HCT116 (cell line): ENCODE measurements around the gene ACP7.

Experiments
- CEBPB ChIP-seq: IDR thresholded peaks from 2 replicates; pipeline ENCODE4 v1.6.1; 2012; ENCODE audit warnings: low read depth
- CTCF ChIP-seq, 3 experiments: fragments of 200-600 bp in 1 of 3; sonication (generic) in 1 of 3; IDR thresholded peaks in 2 of 3; conservative IDR thresholded peaks in 1 of 3; 2 replicates each; pipeline ENCODE4 v1.5.1; 2012 to 2017; ENCODE audit warnings: low read depth in 2 of 3, low read length in 2 of 3, antibody characterized with exemption in 1 of 3, borderline replicate concordance in 1 of 3, control low read depth in 1 of 3, mild to moderate bottlenecking in 1 of 3, mixed read lengths in 1 of 3, mixed run types in 1 of 3, moderate library complexity in 1 of 3; ENCODE audit not compliant: insufficient read depth in 1 of 3
- EZH2 ChIP-seq: fragments of 200-600 bp; sonication (generic); IDR thresholded peaks from 2 replicates; pipeline ENCODE4 v1.6.1; 2017; ENCODE audit warnings: antibody characterized with exemption, mixed run types
- EZH2phosphoT487 ChIP-seq: fragments of 200-600 bp; IDR thresholded peaks from 2 replicates; pipeline ENCODE4 v1.6.1; 2018; ENCODE audit warnings: antibody characterized with exemption, borderline replicate concordance
- JUND ChIP-seq: IDR thresholded peaks from 2 replicates; pipeline ENCODE4 v1.6.1; 2012
- SP1 ChIP-seq: IDR thresholded peaks from 2 replicates; pipeline ENCODE4 v1.6.1; 2012; ENCODE audit warnings: low read depth
- TF ChIP-seq, protein P1 (sequence below): IDR thresholded peaks from 2 replicates; pipeline ENCODE4 v1.6.1; 2011; ENCODE audit warnings: mild to moderate bottlenecking, low read length, moderate library complexity; ENCODE audit not compliant: insufficient replicate concordance; ENCODE audit errors: extremely low read depth
- TF ChIP-seq, protein P2 (sequence below): IDR thresholded peaks from 2 replicates; pipeline ENCODE4 v1.6.1; 2012; ENCODE audit warnings: low read depth

DNA sequence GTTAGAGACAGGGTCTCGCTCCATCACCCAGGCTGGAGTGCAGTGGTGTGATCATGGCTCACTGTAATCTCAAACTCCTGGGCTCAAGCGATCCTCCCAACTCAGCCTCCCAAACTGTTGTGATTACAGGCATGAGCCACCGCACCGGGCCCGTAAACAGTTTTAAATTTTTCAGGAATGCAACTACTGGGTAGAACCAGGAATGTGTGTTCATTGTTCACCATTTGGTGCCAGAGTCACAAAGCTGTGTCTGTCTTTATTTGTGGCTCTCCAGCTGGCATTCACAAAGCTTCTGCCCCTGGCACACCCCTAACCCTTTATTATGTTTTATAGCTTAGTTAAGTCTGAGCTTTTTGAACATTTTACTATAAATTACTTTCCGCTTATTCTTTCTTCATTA, 19.8 kb upstream of the ACP7 start:
- TF ChIP-seq CTCF (IDR thresholded peaks at IDR 0.05 in 2 of 3, conservative IDR thresholded peaks at IDR 0.05 in 1 of 3; ENCODE audit: borderline replicate concordance in 1 of 3, insufficient read depth in 1 of 3, low read depth in 2 of 3, low read length in 2 of 3) (no peak), SP1 (no peak), EZH2 (no peak), JUND (no peak; the same call in 1 of the 2 replicates), CEBPB (no peak), EZH2phosphoT487 (no peak)
- TF ChIP-seq, protein P1, sequence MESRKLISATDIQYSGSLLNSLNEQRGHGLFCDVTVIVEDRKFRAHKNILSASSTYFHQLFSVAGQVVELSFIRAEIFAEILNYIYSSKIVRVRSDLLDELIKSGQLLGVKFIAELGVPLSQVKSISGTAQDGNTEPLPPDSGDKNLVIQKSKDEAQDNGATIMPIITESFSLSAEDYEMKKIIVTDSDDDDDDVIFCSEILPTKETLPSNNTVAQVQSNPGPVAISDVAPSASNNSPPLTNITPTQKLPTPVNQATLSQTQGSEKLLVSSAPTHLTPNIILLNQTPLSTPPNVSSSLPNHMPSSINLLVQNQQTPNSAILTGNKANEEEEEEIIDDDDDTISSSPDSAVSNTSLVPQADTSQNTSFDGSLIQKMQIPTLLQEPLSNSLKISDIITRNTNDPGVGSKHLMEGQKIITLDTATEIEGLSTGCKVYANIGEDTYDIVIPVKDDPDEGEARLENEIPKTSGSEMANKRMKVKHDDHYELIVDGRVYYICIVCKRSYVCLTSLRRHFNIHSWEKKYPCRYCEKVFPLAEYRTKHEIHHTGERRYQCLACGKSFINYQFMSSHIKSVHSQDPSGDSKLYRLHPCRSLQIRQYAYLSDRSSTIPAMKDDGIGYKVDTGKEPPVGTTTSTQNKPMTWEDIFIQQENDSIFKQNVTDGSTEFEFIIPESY: no peak
- TF ChIP-seq, protein P2, sequence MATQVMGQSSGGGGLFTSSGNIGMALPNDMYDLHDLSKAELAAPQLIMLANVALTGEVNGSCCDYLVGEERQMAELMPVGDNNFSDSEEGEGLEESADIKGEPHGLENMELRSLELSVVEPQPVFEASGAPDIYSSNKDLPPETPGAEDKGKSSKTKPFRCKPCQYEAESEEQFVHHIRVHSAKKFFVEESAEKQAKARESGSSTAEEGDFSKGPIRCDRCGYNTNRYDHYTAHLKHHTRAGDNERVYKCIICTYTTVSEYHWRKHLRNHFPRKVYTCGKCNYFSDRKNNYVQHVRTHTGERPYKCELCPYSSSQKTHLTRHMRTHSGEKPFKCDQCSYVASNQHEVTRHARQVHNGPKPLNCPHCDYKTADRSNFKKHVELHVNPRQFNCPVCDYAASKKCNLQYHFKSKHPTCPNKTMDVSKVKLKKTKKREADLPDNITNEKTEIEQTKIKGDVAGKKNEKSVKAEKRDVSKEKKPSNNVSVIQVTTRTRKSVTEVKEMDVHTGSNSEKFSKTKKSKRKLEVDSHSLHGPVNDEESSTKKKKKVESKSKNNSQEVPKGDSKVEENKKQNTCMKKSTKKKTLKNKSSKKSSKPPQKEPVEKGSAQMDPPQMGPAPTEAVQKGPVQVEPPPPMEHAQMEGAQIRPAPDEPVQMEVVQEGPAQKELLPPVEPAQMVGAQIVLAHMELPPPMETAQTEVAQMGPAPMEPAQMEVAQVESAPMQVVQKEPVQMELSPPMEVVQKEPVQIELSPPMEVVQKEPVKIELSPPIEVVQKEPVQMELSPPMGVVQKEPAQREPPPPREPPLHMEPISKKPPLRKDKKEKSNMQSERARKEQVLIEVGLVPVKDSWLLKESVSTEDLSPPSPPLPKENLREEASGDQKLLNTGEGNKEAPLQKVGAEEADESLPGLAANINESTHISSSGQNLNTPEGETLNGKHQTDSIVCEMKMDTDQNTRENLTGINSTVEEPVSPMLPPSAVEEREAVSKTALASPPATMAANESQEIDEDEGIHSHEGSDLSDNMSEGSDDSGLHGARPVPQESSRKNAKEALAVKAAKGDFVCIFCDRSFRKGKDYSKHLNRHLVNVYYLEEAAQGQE: no peak
